SK-N-SH (cell line): Measurements from ENCODE around the gene CNNM1. TPM values are rescaled to one million over a fixed set of nuclear protein-coding genes. Genes with fewer than 3 reads are reported as not detected.
A peak's percentile ranks its signal among the peaks of the same experiment; 100 is the strongest.

ENCODE experiments used
- CTCF ChIA-PET: fragments of 300-600, 350-600 bp; formaldehyde crosslinking; extraction: SDS; loops from one replicate; lab custom pipeline; 2021; lab: Yijun Ruan, JAX
- POLR2A ChIA-PET: fragments of 350-600 bp; sonication (Branson Sonifier 250); formaldehyde crosslinking; extraction: SDS; loops from one replicate; lab custom pipeline; 2020; ENCODE audit warnings: antibody characterized with exemption, inconsistent platforms; lab: Yijun Ruan, JAX
- DNase-seq: peaks from one replicate; pipeline ENCODE4 v3.0.0; 2012
- H2AFZ ChIP-seq: fragments of 200-600 bp; sonication (generic); 2 replicates; pipeline ENCODE4 v1.8.1; 2016; ENCODE audit warnings: antibody characterized with exemption, mild to moderate bottlenecking, low read depth
- H3F3A ChIP-seq: fragments of 200-600 bp; sonication (generic); replicated peaks from 2 replicates; pipeline ENCODE3; 2016; ENCODE audit warnings: antibody characterized with exemption, mild to moderate bottlenecking; ENCODE audit not compliant: insufficient read depth
- H3K27ac ChIP-seq, 2 experiments: fragments of 200-500 bp in 1 of 2; fragments of 200-600 bp in 1 of 2; sonication (Bioruptor generic) in 1 of 2; sonication (generic), shearing (Covaris generic) in 1 of 2; 2 replicates each; pipeline versions ENCODE4 v1.5.1 to v1.6.1; 2014 to 2016; ENCODE audit warnings: low read depth in 2 of 2, inconsistent platforms in 1 of 2, low read length in 1 of 2, mild to moderate bottlenecking in 1 of 2, mixed read lengths in 1 of 2
- H3K27me3 ChIP-seq: fragments of 200-600 bp; sonication (generic), shearing (Covaris generic); 2 replicates; pipeline ENCODE4 v1.6.1; 2016; ENCODE audit warnings: mixed run types; ENCODE audit not compliant: insufficient read depth
- H3K36me3 ChIP-seq, 2 experiments: fragments of 200-500 bp in 1 of 2; fragments of 200-600 bp in 1 of 2; sonication (Bioruptor generic) in 1 of 2; sonication (generic) in 1 of 2; replicated peaks in 1 of 2; 2 replicates each; pipeline versions ENCODE3 to v1.5.1; 2014 to 2016; ENCODE audit warnings: low read length in 1 of 2, mild to moderate bottlenecking in 1 of 2; ENCODE audit not compliant: insufficient read depth in 2 of 2, control insufficient read depth in 1 of 2
- H3K4me1 ChIP-seq, 2 experiments: fragments of 200-500 bp in 1 of 2; fragments of 200-600 bp in 1 of 2; sonication (Bioruptor generic) in 1 of 2; sonication (generic), shearing (Covaris generic) in 1 of 2; 2 replicates each; pipeline versions ENCODE4 v1.5.1 to v1.6.1; 2014 to 2016; ENCODE audit warnings: low read depth in 1 of 2, low read length in 1 of 2, mixed run types in 1 of 2; ENCODE audit not compliant: insufficient read depth in 2 of 2, control insufficient read depth in 1 of 2
- H3K4me2 ChIP-seq: fragments of 200-600 bp; sonication (generic), shearing (Covaris generic); 2 replicates; pipeline ENCODE4 v1.6.1; 2017; ENCODE audit warnings: mixed run types
- H3K4me3 ChIP-seq, 2 experiments: fragments of 200-500 bp in 1 of 2; fragments of 200-600 bp in 1 of 2; sonication (Bioruptor generic) in 1 of 2; sonication (generic), shearing (Covaris generic) in 1 of 2; 2 replicates each; pipeline versions ENCODE4 v1.5.1 to v1.8.1; 2014 to 2016; ENCODE audit warnings: low read depth in 2 of 2, inconsistent platforms in 1 of 2, low read length in 1 of 2, mild to moderate bottlenecking in 1 of 2, mixed read lengths in 1 of 2, moderate library complexity in 1 of 2
- H3K79me2 ChIP-seq: fragments of 200-600 bp; sonication (generic); 2 replicates; pipeline ENCODE4 v1.8.1; 2017; ENCODE audit warnings: mild to moderate bottlenecking; ENCODE audit not compliant: insufficient read depth
- H3K9ac ChIP-seq: fragments of 200-600 bp; sonication (generic); 2 replicates; pipeline ENCODE4 v1.6.1; 2017; ENCODE audit warnings: mixed run types
- H3K9me2 ChIP-seq: fragments of 200-600 bp; sonication (generic); 2 replicates; pipeline ENCODE4 v1.6.1; 2017; ENCODE audit warnings: mixed run types
- H3K9me3 ChIP-seq: fragments of 200-600 bp; sonication (generic); 2 replicates; pipeline ENCODE4 v1.6.1; 2017; ENCODE audit warnings: mixed run types, mild to moderate bottlenecking, moderate library complexity
- H4K20me1 ChIP-seq: fragments of 200-600 bp; sonication (generic); 2 replicates; pipeline ENCODE4 v1.6.1; 2017; ENCODE audit warnings: mild to moderate bottlenecking, mixed run types; ENCODE audit not compliant: insufficient read depth
- CHD2 ChIP-seq: fragments of 150-350 bp; IDR thresholded peaks from 2 replicates; pipeline ENCODE4 v1.6.1; 2018; ENCODE audit warnings: low read length; ENCODE audit not compliant: partially characterized antibody
- ELF1 ChIP-seq: IDR thresholded peaks from 2 replicates; pipeline ENCODE4 v1.4.0; 2012
- EP300 ChIP-seq, 2 experiments: IDR thresholded peaks; 2 replicates each; pipeline versions ENCODE4 v1.4.0 to v1.6.1; 2012; ENCODE audit warnings: borderline replicate concordance in 1 of 2, low read depth in 1 of 2, low read length in 1 of 2
- GATA2 ChIP-seq: sonication (generic); formaldehyde crosslinking; IDR thresholded peaks from 2 replicates; pipeline ENCODE4 v1.5.0; 2020; ENCODE audit warnings: mild to moderate bottlenecking, missing genetic modification reagents
- MEF2A ChIP-seq: IDR thresholded peaks from 2 replicates; pipeline ENCODE4 v1.4.0; 2012; ENCODE audit warnings: low read depth, borderline replicate concordance
- MXI1 ChIP-seq: IDR thresholded peaks from 2 replicates; pipeline ENCODE4 v1.6.1; 2012; ENCODE audit warnings: mild to moderate bottlenecking, low read depth, low read length, improper control_type of control experiment
- NRF1 ChIP-seq: IDR thresholded peaks from 2 replicates; pipeline ENCODE4 v1.6.1; 2012; ENCODE audit warnings: low read depth, mild to moderate bottlenecking, low read length
- POLR2AphosphoS5 ChIP-seq: IDR thresholded peaks from 2 replicates; pipeline ENCODE4 v1.6.1; 2012; ENCODE audit warnings: low read depth, low read length
- RAD21 ChIP-seq: IDR thresholded peaks from 2 replicates; pipeline ENCODE4 v1.6.1; 2012; ENCODE audit warnings: mild to moderate bottlenecking, low read length
- RCOR1 ChIP-seq: fragments of 150-350 bp; IDR thresholded peaks from 2 replicates; pipeline ENCODE4 v1.6.1; 2017; ENCODE audit warnings: antibody characterized with exemption, low read length
- SMC3 ChIP-seq: IDR thresholded peaks from 2 replicates; pipeline ENCODE4 v1.6.1; 2012; ENCODE audit warnings: low read depth, low read length, improper control_type of control experiment
- WGBS: methylation state at CpG from one replicate; pipeline ENCODE4 v1.1.6; 2017; ENCODE audit warnings: low lambda C conversion rate; 5-methylcytosine and 5-hydroxymethylcytosine counted together
- polyA plus RNA-seq, 3 experiments: library from polyadenylated mRNA; depleted of rRNA; stranded (reverse); fragments of >200 nt; gene quantifications; 2 replicates each; pipeline ENCODE4 v1.2.3, GENCODE V29; 2012
- TF ChIP-seq, protein P1 (sequence below): IDR thresholded peaks from 2 replicates; pipeline ENCODE4 v1.4.0; 2012; ENCODE audit warnings: low read depth, borderline replicate concordance
- TF ChIP-seq, protein P2 (sequence below): IDR thresholded peaks from 2 replicates; pipeline ENCODE4 v1.6.1; 2012; ENCODE audit warnings: mild to moderate bottlenecking, low read depth, low read length, moderate library complexity
- TF ChIP-seq, protein P3 (sequence below): IDR thresholded peaks from 2 replicates; pipeline ENCODE4 v1.4.0; 2012; ENCODE audit warnings: low read depth
- TF ChIP-seq, protein P4 (sequence below): IDR thresholded peaks from 2 replicates; pipeline ENCODE4; 2012
- TF ChIP-seq, protein P5 (sequence below): fragments of 150-350 bp; IDR thresholded peaks from 2 replicates; pipeline ENCODE4 v1.6.1; 2016; ENCODE audit warnings: mild to moderate bottlenecking, low read depth, low read length

CNNM1 gene
- polyA plus RNA-seq, 1 of the 3 experiments (the other 2 are of a cell fraction), result 0.12 TPM

DNA sequence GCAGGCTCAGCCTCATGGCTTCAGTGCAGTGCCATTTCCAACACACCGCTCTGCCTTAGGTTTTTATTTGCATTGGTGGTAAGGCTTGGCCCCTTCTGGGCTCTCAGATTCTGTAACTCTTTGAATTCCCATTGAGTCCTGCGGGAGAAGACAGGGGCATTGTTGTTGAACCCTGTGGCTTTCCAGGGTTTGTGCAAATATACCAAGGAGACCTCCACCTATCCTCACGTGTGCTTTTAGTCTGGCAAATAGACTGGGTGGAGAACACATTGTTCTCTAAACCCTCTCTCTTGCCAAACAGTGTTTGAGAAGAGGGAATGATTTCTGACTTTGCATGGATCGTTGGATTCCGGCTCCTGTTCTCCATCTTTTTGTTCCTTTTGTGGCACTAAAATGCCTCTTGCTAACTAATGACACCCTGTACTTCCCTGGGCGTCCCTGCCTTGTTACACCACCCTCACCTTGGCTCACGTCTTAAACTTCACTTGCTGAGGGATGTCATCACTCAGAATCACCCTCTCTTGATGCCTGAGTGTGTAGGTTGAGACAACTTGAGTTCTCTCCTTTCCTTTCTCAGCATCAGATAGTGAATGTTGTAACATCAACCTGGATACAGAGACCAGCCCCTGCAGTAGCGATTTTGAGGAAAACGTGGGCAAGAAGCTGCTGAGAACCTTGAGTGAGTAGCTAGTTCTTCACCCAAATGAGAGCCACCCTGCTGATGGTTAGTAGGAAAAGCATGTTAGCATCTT is 60.7 kb downstream of the CNNM1 start:
- POLR2A ChIA-PET, result interaction anchor here (0.7 kb wide), 1 partner anchor 232 kb away, joined by 3 read pairs; no protein-coding TSS in a partner anchor
- CTCF ChIA-PET, result no interaction called here

DNA sequence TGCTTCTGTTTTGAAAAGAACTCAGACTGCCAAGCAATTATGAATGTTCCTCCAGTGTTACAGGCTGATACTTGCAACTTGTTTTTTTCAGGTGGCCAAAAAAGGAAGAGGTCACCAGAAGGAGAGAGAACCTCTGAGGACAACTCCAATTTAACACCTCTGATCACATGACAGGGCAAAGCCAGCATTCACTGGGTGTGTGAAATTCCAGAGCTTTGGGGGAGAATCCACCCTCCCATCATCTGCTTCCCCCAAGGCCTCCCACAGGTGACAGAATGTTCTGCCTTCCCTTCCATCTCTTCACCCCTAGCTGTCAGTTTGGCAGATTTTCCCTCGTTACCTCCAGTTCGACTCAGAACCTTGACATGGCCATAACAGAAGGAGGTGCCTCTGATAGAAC is 62.2 kb downstream of the CNNM1 start:
- ChIA-PET POLR2A (interaction anchor here (0.6 kb wide), 1 partner anchor 39 kb away, joined by 3 read pairs; the partner anchor contains the start of gene GOT1), CTCF (interaction anchor here (0.7 to 2.9 kb wide), 21 partner anchors 9 to 982 kb away, joined by 3 to 24 read pairs (median 4); partner anchors contain the start of gene CNNM1)
- Histone ChIP-seq H3K27me3 (no peaks in the 10 kb centered on the region; the same call in 1 of the 2 replicates), H3K27ac (no peak overlapping the region), H3K9me3 (no peaks in the 10 kb centered on the region), H3K4me1 (peaks cover 0 to 12% of the 10 kb centered on the region in 2 experiments; a peak in 2 of 4 replicates), H3F3A (peaks cover 13% of the 10 kb centered on the region), H3K4me3 (no peak overlapping the region), H4K20me1 (no peaks in the 10 kb centered on the region), H2AFZ (no peak overlapping the region), H3K4me2 (no peak overlapping the region), H3K36me3 (no peaks in the 10 kb centered on the region), H3K79me2 (no peaks in the 10 kb centered on the region), H3K9ac (no peak overlapping the region), H3K9me2 (no peaks in the 10 kb centered on the region)
- no peak for TF ChIP-seq NRF1
- no peak for TF ChIP-seq MXI1
- TF ChIP-seq, protein P1, sequence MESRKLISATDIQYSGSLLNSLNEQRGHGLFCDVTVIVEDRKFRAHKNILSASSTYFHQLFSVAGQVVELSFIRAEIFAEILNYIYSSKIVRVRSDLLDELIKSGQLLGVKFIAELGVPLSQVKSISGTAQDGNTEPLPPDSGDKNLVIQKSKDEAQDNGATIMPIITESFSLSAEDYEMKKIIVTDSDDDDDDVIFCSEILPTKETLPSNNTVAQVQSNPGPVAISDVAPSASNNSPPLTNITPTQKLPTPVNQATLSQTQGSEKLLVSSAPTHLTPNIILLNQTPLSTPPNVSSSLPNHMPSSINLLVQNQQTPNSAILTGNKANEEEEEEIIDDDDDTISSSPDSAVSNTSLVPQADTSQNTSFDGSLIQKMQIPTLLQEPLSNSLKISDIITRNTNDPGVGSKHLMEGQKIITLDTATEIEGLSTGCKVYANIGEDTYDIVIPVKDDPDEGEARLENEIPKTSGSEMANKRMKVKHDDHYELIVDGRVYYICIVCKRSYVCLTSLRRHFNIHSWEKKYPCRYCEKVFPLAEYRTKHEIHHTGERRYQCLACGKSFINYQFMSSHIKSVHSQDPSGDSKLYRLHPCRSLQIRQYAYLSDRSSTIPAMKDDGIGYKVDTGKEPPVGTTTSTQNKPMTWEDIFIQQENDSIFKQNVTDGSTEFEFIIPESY, result no peak
- TF ChIP-seq, protein P2, sequence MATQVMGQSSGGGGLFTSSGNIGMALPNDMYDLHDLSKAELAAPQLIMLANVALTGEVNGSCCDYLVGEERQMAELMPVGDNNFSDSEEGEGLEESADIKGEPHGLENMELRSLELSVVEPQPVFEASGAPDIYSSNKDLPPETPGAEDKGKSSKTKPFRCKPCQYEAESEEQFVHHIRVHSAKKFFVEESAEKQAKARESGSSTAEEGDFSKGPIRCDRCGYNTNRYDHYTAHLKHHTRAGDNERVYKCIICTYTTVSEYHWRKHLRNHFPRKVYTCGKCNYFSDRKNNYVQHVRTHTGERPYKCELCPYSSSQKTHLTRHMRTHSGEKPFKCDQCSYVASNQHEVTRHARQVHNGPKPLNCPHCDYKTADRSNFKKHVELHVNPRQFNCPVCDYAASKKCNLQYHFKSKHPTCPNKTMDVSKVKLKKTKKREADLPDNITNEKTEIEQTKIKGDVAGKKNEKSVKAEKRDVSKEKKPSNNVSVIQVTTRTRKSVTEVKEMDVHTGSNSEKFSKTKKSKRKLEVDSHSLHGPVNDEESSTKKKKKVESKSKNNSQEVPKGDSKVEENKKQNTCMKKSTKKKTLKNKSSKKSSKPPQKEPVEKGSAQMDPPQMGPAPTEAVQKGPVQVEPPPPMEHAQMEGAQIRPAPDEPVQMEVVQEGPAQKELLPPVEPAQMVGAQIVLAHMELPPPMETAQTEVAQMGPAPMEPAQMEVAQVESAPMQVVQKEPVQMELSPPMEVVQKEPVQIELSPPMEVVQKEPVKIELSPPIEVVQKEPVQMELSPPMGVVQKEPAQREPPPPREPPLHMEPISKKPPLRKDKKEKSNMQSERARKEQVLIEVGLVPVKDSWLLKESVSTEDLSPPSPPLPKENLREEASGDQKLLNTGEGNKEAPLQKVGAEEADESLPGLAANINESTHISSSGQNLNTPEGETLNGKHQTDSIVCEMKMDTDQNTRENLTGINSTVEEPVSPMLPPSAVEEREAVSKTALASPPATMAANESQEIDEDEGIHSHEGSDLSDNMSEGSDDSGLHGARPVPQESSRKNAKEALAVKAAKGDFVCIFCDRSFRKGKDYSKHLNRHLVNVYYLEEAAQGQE, result no peak
- TF ChIP-seq RCOR1, result no peak
- no peak for TF ChIP-seq ELF1
- no peak for TF ChIP-seq MEF2A
- TF ChIP-seq GATA2 (CRISPR knock-in tag), result no peak
- TF ChIP-seq CHD2, result no peak
- TF ChIP-seq, protein P3, sequence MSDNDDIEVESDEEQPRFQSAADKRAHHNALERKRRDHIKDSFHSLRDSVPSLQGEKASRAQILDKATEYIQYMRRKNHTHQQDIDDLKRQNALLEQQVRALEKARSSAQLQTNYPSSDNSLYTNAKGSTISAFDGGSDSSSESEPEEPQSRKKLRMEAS, result no peak
- TF ChIP-seq SMC3, result no peak
- TF ChIP-seq, protein P4, sequence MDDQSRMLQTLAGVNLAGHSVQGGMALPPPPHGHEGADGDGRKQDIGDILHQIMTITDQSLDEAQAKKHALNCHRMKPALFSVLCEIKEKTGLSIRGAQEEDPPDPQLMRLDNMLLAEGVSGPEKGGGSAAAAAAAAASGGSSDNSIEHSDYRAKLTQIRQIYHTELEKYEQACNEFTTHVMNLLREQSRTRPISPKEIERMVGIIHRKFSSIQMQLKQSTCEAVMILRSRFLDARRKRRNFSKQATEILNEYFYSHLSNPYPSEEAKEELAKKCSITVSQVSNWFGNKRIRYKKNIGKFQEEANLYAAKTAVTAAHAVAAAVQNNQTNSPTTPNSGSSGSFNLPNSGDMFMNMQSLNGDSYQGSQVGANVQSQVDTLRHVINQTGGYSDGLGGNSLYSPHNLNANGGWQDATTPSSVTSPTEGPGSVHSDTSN, result no peak
- TF ChIP-seq EP300 (IDR thresholded peaks at IDR 0.05; ENCODE audit: borderline replicate concordance in 1 of 2, low read depth in 1 of 2, low read length in 1 of 2), result no peak
- TF ChIP-seq RAD21, result no peak
- no peak for TF ChIP-seq POLR2AphosphoS5
- no peak for DNase-seq
- 95% methylated on average over 2 of the region's 2 CpGs for WGBS

More for the DNA sequence above, 60.7 kb downstream of the CNNM1 start:
- no peak overlapping the region for H3K9ac ChIP-seq
- 0 out of 4 replicates have a peak, but pooled peaks cover 0 to under 1% of the 10 kb centered on the region in 2 experiments for H3K4me1 ChIP-seq
- no peaks in the 10 kb centered on the region for H3F3A ChIP-seq
- no peak for DNase-seq
- no peaks in the 10 kb centered on the region for H3K36me3 ChIP-seq
- no peak overlapping the region for H3K4me3 ChIP-seq
- no peaks in the 10 kb centered on the region for H4K20me1 ChIP-seq
- H3K9me2 ChIP-seq, result no peaks in the 10 kb centered on the region
- H3K9me3 ChIP-seq, result no peaks in the 10 kb centered on the region
- WGBS, result 42% methylated on average over 9 of the region's 9 CpGs
- no peaks in the 10 kb centered on the region; the same call in 1 of the 2 replicates for H3K27me3 ChIP-seq
- H3K27ac ChIP-seq, result no peak overlapping the region
- 0 out of 2 replicates have a peak overlapping the region, but pooled peaks have one; percentile 29 for H2AFZ ChIP-seq
- no peaks in the 10 kb centered on the region for H3K79me2 ChIP-seq
- no peak overlapping the region for H3K4me2 ChIP-seq
- TF ChIP-seq, protein P5, sequence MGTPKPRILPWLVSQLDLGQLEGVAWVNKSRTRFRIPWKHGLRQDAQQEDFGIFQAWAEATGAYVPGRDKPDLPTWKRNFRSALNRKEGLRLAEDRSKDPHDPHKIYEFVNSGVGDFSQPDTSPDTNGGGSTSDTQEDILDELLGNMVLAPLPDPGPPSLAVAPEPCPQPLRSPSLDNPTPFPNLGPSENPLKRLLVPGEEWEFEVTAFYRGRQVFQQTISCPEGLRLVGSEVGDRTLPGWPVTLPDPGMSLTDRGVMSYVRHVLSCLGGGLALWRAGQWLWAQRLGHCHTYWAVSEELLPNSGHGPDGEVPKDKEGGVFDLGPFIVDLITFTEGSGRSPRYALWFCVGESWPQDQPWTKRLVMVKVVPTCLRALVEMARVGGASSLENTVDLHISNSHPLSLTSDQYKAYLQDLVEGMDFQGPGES, result no peak
